CD4-positive, alpha-beta T cell treated with Interferon gamma for 1 hour (primary cell): ENCODE results near the gene HYPK.

ENCODE experiments used
- DNase-seq: peaks from one replicate; pipeline ENCODE4 v3.0.0-alpha.2; 2020

The HYPK gene

GRCh38 chr15:43852607-43853006 is 52.2 kb downstream of the HYPK start:
- no peak for DNase-seq
